GM23248 (cell line): ENCODE measurements around the gene MARCHF4. TPM values are rescaled to one million over a fixed set of nuclear protein-coding genes. Genes with fewer than 3 reads are reported as not detected.

ENCODE experiments used
- DNase-seq: peaks from one replicate; pipeline ENCODE4 v3.0.0-alpha.2; 2015
- H2AFZ ChIP-seq: fragments of 200-600 bp; sonication (generic); 2 replicates; pipeline ENCODE4 v1.6.1; 2016; ENCODE audit warnings: antibody characterized with exemption
- H3F3A ChIP-seq: fragments of 200-600 bp; sonication (generic); 2 replicates; pipeline ENCODE4 v1.6.1; 2016; ENCODE audit warnings: mild to moderate bottlenecking, antibody characterized with exemption, mixed run types; ENCODE audit not compliant: insufficient read depth
- H3K27ac ChIP-seq: fragments of 200-600 bp; sonication (generic); 2 replicates; pipeline ENCODE4 v1.5.1; 2016; ENCODE audit warnings: mild to moderate bottlenecking
- H3K27me3 ChIP-seq: fragments of 200-600 bp; sonication (generic); replicated peaks from 2 replicates; pipeline ENCODE4 v1.6.1; 2016; ENCODE audit warnings: mild to moderate bottlenecking; ENCODE audit not compliant: insufficient read depth
- H3K36me3 ChIP-seq: fragments of 200-600 bp; sonication (generic); 2 replicates; pipeline ENCODE4 v1.6.1; 2016; ENCODE audit warnings: low read depth, mild to moderate bottlenecking
- H3K4me1 ChIP-seq: fragments of 200-600 bp; sonication (generic); 2 replicates; pipeline ENCODE4 v1.6.1; 2016; ENCODE audit warnings: mild to moderate bottlenecking; ENCODE audit not compliant: insufficient read depth
- H3K4me2 ChIP-seq: fragments of 200-600 bp; sonication (generic); one replicate; pipeline ENCODE4 v1.6.1; 2016; ENCODE audit warnings: mild to moderate bottlenecking; ENCODE audit not compliant: unreplicated experiment
- H3K4me3 ChIP-seq: fragments of 200-600 bp; sonication (generic); 2 replicates; pipeline ENCODE4 v1.5.1; 2016; ENCODE audit warnings: mild to moderate bottlenecking
- H3K79me2 ChIP-seq: fragments of 200-600 bp; sonication (generic); 2 replicates; pipeline ENCODE4 v1.6.1; 2016; ENCODE audit warnings: mild to moderate bottlenecking; ENCODE audit not compliant: insufficient read depth
- H3K9ac ChIP-seq: fragments of 200-600 bp; sonication (generic); 2 replicates; pipeline ENCODE4 v1.6.1; 2016; ENCODE audit warnings: mild to moderate bottlenecking
- H3K9me2 ChIP-seq: fragments of 200-600 bp; sonication (generic); 2 replicates; pipeline ENCODE4 v1.6.1; 2016; ENCODE audit warnings: mixed run types, mild to moderate bottlenecking, moderate library complexity; ENCODE audit not compliant: insufficient read depth
- H3K9me3 ChIP-seq: fragments of 200-600 bp; sonication (generic); one replicate; pipeline ENCODE4 v1.6.1; 2017; ENCODE audit warnings: low read depth
- H4K20me1 ChIP-seq: fragments of 200-600 bp; sonication (generic); 2 replicates; pipeline ENCODE4 v1.6.0; 2016; ENCODE audit not compliant: insufficient read depth
- EZH2 ChIP-seq: fragments of 200-600 bp; sonication (generic); IDR thresholded peaks from 2 replicates; pipeline ENCODE4 v1.6.1; 2018; ENCODE audit warnings: antibody characterized with exemption, mild to moderate bottlenecking; ENCODE audit not compliant: insufficient read depth, poor library complexity, severe bottlenecking
- EZH2phosphoT487 ChIP-seq: fragments of 200-600 bp; sonication (generic); IDR thresholded peaks from 2 replicates; pipeline ENCODE4 v1.6.1; 2018; ENCODE audit warnings: antibody characterized with exemption, moderate library complexity, mild to moderate bottlenecking, low read depth; ENCODE audit not compliant: insufficient read depth
- WGBS, 2 experiments: methylation state at CpG; one replicate each; pipeline ENCODE4 v1.1.6; 2015 to 2017; ENCODE audit warnings: low lambda C conversion rate in 2 of 2, low coverage in 1 of 2; ENCODE audit errors: missing lambda C conversion rate in 2 of 2; 5-methylcytosine and 5-hydroxymethylcytosine counted together
- in situ Hi-C: fragments of 300-500 bp; cut with MboI; formaldehyde crosslinking; loops from 2 replicates; pipeline ENCODE4 v1.15.0; 2020
- polyA plus RNA-seq: library from polyadenylated mRNA; unstranded; fragments of >200 nt; fragmentation: Nextera tagmentation; extraction: Ambion mirVana; gene quantifications from 2 replicates; pipeline ENCODE4 v1.2.1, GENCODE V29; 2016
- total RNA-seq: library from RNA; depleted of rRNA; stranded (reverse); fragments of >200 nt; shearing (Covaris generic); gene quantifications from 2 replicates; pipeline ENCODE4 v1.2.3, GENCODE V29; 2014

The MARCHF4 gene
- total and polyA plus RNA-seq, 2 experiments from 2014 or later: 7.8 to 14.5 TPM

GRCh38 chr2:216379977-216380376 is 7.7 kb upstream of the MARCHF4 start:
- Histone ChIP-seq H3K4me3 (no peak overlapping the region), H4K20me1 (no peaks in the 10 kb centered on the region), H2AFZ (no peak overlapping the region), H3K9me3 (no peaks in the 10 kb centered on the region), H3K4me1 (peaks cover 9% of the 10 kb centered on the region), H3K9ac (no peak overlapping the region), H3K36me3 (no peaks in the 10 kb centered on the region), H3F3A (0 out of 2 replicates have a peak, but pooled peaks cover 10% of the 10 kb centered on the region), H3K27ac (no peak overlapping the region), H3K4me2 (no peak overlapping the region), H3K27me3 (no peaks in the 10 kb centered on the region), H3K79me2 (no peaks in the 10 kb centered on the region), H3K9me2 (no peaks in the 10 kb centered on the region)
- in situ Hi-C loops: no loop called here
- TF ChIP-seq EZH2phosphoT487: no peak
- TF ChIP-seq EZH2: no peak
- 77 to 79% methylated on average over 5 of the region's 5 CpGs for WGBS, 2 experiments
- no peak for DNase-seq

GRCh38 chr2:216375286-216375685 is 3.0 kb upstream of the MARCHF4 start:
- WGBS, 2 experiments: 30 to 32% methylated on average over 1 of the region's 1 CpG
- peak; percentile 19 for DNase-seq

GRCh38 chr2:216373896-216374295 is 1.6 kb upstream of the MARCHF4 start:
- no peak overlapping the region for H3K4me3 ChIP-seq
- no peaks in the 10 kb centered on the region for H3K36me3 ChIP-seq
- no peaks in the 10 kb centered on the region for H4K20me1 ChIP-seq
- peak overlapping the region; percentile 31 for H3K27ac ChIP-seq
- no peaks in the 10 kb centered on the region for H3K9me3 ChIP-seq
- H3K79me2 ChIP-seq: peaks cover 23% of the 10 kb centered on the region
- peak overlapping the region; percentile 27 for H3K4me2 ChIP-seq
- H3K27me3 ChIP-seq: no peaks in the 10 kb centered on the region
- H3K9me2 ChIP-seq: no peaks in the 10 kb centered on the region
- no peak for DNase-seq
- H2AFZ ChIP-seq: no peak overlapping the region
- peaks cover 26% of the 10 kb centered on the region for H3F3A ChIP-seq
- H3K9ac ChIP-seq: no peak overlapping the region
- H3K4me1 ChIP-seq: peaks cover 31% of the 10 kb centered on the region
- TF ChIP-seq EZH2phosphoT487 (no peak), EZH2 (no peak)
- in situ Hi-C loops: no loop called here

More at GRCh38 chr2:216375286-216375685, 3.0 kb upstream of the MARCHF4 start:
- Histone ChIP-seq H3K36me3 (no peaks in the 10 kb centered on the region), H3F3A (peaks cover 26% of the 10 kb centered on the region), H3K79me2 (peaks cover 10% of the 10 kb centered on the region), H3K4me2 (no peak overlapping the region), H2AFZ (no peak overlapping the region), H3K4me1 (peaks cover 28% of the 10 kb centered on the region), H3K27me3 (no peaks in the 10 kb centered on the region), H4K20me1 (no peaks in the 10 kb centered on the region), H3K27ac (no peak overlapping the region), H3K4me3 (no peak overlapping the region), H3K9me2 (no peaks in the 10 kb centered on the region), H3K9me3 (no peaks in the 10 kb centered on the region), H3K9ac (no peak overlapping the region)
- no peak for TF ChIP-seq EZH2phosphoT487
- TF ChIP-seq EZH2: no peak
- in situ Hi-C loops: no loop called here

GRCh38 chr2:216372761-216373291 is 543 bp upstream of the MARCHF4 start:
- Histone ChIP-seq H2AFZ (no peak overlapping the region), H3K4me2 (peak overlapping the region; percentile 96), H3K4me3 (peak overlapping the region; percentile 76), H3K9me2 (no peaks in the 10 kb centered on the region), H3K27ac (peak overlapping the region; percentile 89), H3K4me1 (peaks cover 37% of the 10 kb centered on the region), H4K20me1 (no peaks in the 10 kb centered on the region), H3K9ac (peak overlapping the region; percentile 55), H3K27me3 (no peaks in the 10 kb centered on the region), H3F3A (peaks cover 26% of the 10 kb centered on the region), H3K36me3 (no peaks in the 10 kb centered on the region), H3K79me2 (peaks cover 34% of the 10 kb centered on the region), H3K9me3 (no peaks in the 10 kb centered on the region)
- 1 to 2% methylated on average over 6 of the region's 6 CpGs for WGBS, 2 experiments
- DNase-seq: peak; percentile 88
- no peak for TF ChIP-seq EZH2phosphoT487
- no peak for TF ChIP-seq EZH2
- in situ Hi-C loops: no loop called here
